Brain microvascular endothelial cell (primary cell): ENCODE results near the gene TRMT2A.

Experiments used
- DNase-seq: peaks from one replicate; pipeline ENCODE4 v3.0.0-alpha.2; 2020
- H3K27ac ChIP-seq: fragments of 250-450 bp; sonication (Bioruptor Pico); 2 replicates; pipeline ENCODE4 v1.5.1; 2020; ENCODE audit warnings: mild to moderate bottlenecking, moderate library complexity
- H3K27me3 ChIP-seq: fragments of 250-450 bp; sonication (Bioruptor Pico); replicated peaks from 2 replicates; pipeline ENCODE4 v1.5.1; 2020; ENCODE audit warnings: mild to moderate bottlenecking
- H3K36me3 ChIP-seq: fragments of 250-450 bp; sonication (Bioruptor Pico); replicated peaks from 2 replicates; pipeline ENCODE4 v1.5.1; 2020; ENCODE audit warnings: mild to moderate bottlenecking
- H3K4me3 ChIP-seq: 2 replicates; pipeline ENCODE4 v1.5.1; 2011; ENCODE audit warnings: low read depth, mild to moderate bottlenecking, control low read depth, low read length, moderate library complexity
- CTCF ChIP-seq: IDR thresholded peaks from 2 replicates; pipeline ENCODE4 v1.5.1; 2011; ENCODE audit warnings: low read depth, mild to moderate bottlenecking, moderate library complexity, low read length, control low read depth, inconsistent platforms; ENCODE audit errors: missing control alignments
- in situ Hi-C: cut with HindIII; loops from 2 replicates; pipeline ENCODE4 v1.10.0; 2017; ENCODE audit warnings: low sequenced_read_pairs, low pct_ligation_motif_present

The TRMT2A gene

GRCh38 chr22:20150381-20151275 lies 33.6 kb upstream of the TRMT2A start, which contains the start of gene CCDC188:
TSS of gene CCDC188 (minus strand) at chr22:20151055. CDS start at chr22:20150986, 69 bp downstream.
- TF ChIP-seq CTCF, result no peak
- H3K4me3 ChIP-seq, result no peak within 1 kb of the TSS
- no peak within 1 kb of the TSS for H3K27ac ChIP-seq
- H3K36me3 ChIP-seq, result no peaks in the 10 kb centered on the region
- in situ Hi-C loops, result no loop called here
- no peaks in the 10 kb centered on the region for H3K27me3 ChIP-seq
- DNase-seq, result no peak

- Histone ChIP-seq H3K4me3 (no peak overlapping the region), H3K27me3 (no peaks in the 10 kb centered on the region), H3K36me3 (no peaks in the 10 kb centered on the region), H3K27ac (no peak overlapping the region)
- TF ChIP-seq CTCF, result no peak
- DNase-seq, result no peak
- in situ Hi-C loops, result no loop called here
These were observed 32.5 kb upstream of the TRMT2A start for GRCh38 chr22:20149257-20150250.

GRCh38 chr22:20148414-20148813 lies 31.4 kb upstream of the TRMT2A start:
- TF ChIP-seq CTCF, result no peak
- no peak overlapping the region for H3K4me3 ChIP-seq
- DNase-seq, result no peak
- in situ Hi-C loops, result no loop called here
- no peaks in the 10 kb centered on the region for H3K27me3 ChIP-seq
- H3K27ac ChIP-seq, result no peak overlapping the region
- H3K36me3 ChIP-seq, result peaks cover 2% of the 10 kb centered on the region

GRCh38 chr22:20147237-20147988 lies 30.4 kb upstream of the TRMT2A start:
- Histone ChIP-seq H3K27ac (no peak overlapping the region), H3K4me3 (no peak overlapping the region), H3K27me3 (no peaks in the 10 kb centered on the region), H3K36me3 (peaks cover 9% of the 10 kb centered on the region)
- no peak for DNase-seq
- no peak for TF ChIP-seq CTCF
- in situ Hi-C loops, result no loop called here

GRCh38 chr22:20146777-20147176 lies 29.8 kb upstream of the TRMT2A start:
- no peak for DNase-seq
- TF ChIP-seq CTCF, result no peak
- H3K27me3 ChIP-seq, result no peaks in the 10 kb centered on the region
- no peak overlapping the region for H3K4me3 ChIP-seq
- peaks cover 9% of the 10 kb centered on the region for H3K36me3 ChIP-seq
- in situ Hi-C loops, result no loop called here
- no peak overlapping the region for H3K27ac ChIP-seq
